Renal cortex interstitium (tissue), 11 donors: Measurements from ENCODE around the gene IL36A. TPM values are rescaled to one million over a fixed set of nuclear protein-coding genes. Genes with fewer than 3 reads are reported as not detected.

Source experiments
- DNase-seq, 11 donors: peaks; one replicate each; pipeline ENCODE4 v3.0.0-alpha.2; 2013; ENCODE audit warnings: low read depth in 9 of 11, low spot score in 4 of 11; ENCODE audit errors: extremely low read depth in 1 of 11
- polyA plus RNA-seq, 3 donors: library from polyadenylated mRNA; unstranded; fragments of 120-200 nt; gene quantifications; one replicate each; pipeline ENCODE4 v1.2.1, GENCODE V29; 2013; ENCODE audit not compliant: insufficient read length in 3 of 3

IL36A gene
- polyA plus RNA-seq, 3 donors: not detected

GRCh38 chr2:113038291-113038690, 33.0 kb downstream of the IL36A start:
- DNase-seq: no peak

- DNase-seq: no peak
Observed at GRCh38 chr2:113039158-113039557, 33.9 kb downstream of the IL36A start.

GRCh38 chr2:113039719-113040118, 34.5 kb downstream of the IL36A start:
- DNase-seq: no peak

GRCh38 chr2:113041871-113042270, 36.6 kb downstream of the IL36A start:
- DNase-seq: no peak

- DNase-seq: no peak
Observed at GRCh38 chr2:113046465-113046864, 41.2 kb downstream of the IL36A start.

GRCh38 chr2:113050921-113051895, 45.9 kb downstream of the IL36A start:
- DNase-seq: no peak

- no peak for DNase-seq
Observed at GRCh38 chr2:113052396-113052917, 47.2 kb downstream of the IL36A start, which contains the start of gene IL36B. Gene IL36B (minus strand): TSS chr2:113052867.

- DNase-seq: no peak
Observed at GRCh38 chr2:113053666-113054065, 48.4 kb downstream of the IL36A start.

GRCh38 chr2:113054066-113054465, 48.8 kb downstream of the IL36A start:
- DNase-seq: no peak

GRCh38 chr2:113056521-113056920, 51.3 kb downstream of the IL36A start:
- no peak for DNase-seq

GRCh38 chr2:113057117-113057516, 51.9 kb downstream of the IL36A start:
- no peak for DNase-seq

Other genes starting within 250 kb of the IL36A start
- gene CKAP2L, start 240.8 kb upstream of the IL36A start, polyA plus RNA-seq: 10 to 100 TPM; 12.7 to 19.7 (median 15.3) TPM
- under 1 TPM in 2 of 3 donors, not detected in 1; 0.06 to 0.09 TPM for gene IL1A, start 221.0 kb upstream of the IL36A start, polyA plus RNA-seq
- gene IL1B, start 168.7 kb upstream of the IL36A start, polyA plus RNA-seq: 1 to 10 TPM in 1 of 3 donors, under 1 TPM in 2; 0.53 to 2.9 (median 0.64) TPM
- gene IL37, start 94.3 kb upstream of the IL36A start, polyA plus RNA-seq: under 1 TPM; 0.22 to 0.40 (median 0.24) TPM
- under 1 TPM in 1 of 3 donors, not detected in 2; 0.27 TPM for gene IL36G, start 27.5 kb upstream of the IL36A start, polyA plus RNA-seq
- not detected for gene IL36B, start 47.4 kb downstream of the IL36A start, polyA plus RNA-seq
- not detected for gene IL36RN, start 53.7 kb downstream of the IL36A start, polyA plus RNA-seq
- gene IL1F10, start 62.5 kb downstream of the IL36A start, polyA plus RNA-seq: not detected
- 1 to 10 TPM; 1.2 to 2.0 (median 1.7) TPM for gene IL1RN, start 122.1 kb downstream of the IL36A start, polyA plus RNA-seq
- gene PSD4, start 168.5 kb downstream of the IL36A start, polyA plus RNA-seq: 10 to 100 TPM in 1 of 3 donors, 1 to 10 TPM in 2; 7.1 to 11.1 (median 9.4) TPM